WERI-Rb-1 (cell line): Measurements from ENCODE around the gene ODF2.
A peak's percentile ranks its signal among the peaks of the same experiment; 100 is the strongest.

Experiments
- DNase-seq: peaks from one replicate; pipeline ENCODE4 v3.0.0-alpha.2; 2020
- H3K27ac ChIP-seq: fragments of 250-450 bp; sonication (Bioruptor Pico); 2 replicates; pipeline ENCODE4 v1.5.1; 2020; ENCODE audit warnings: mild to moderate bottlenecking, moderate library complexity
- H3K27me3 ChIP-seq: fragments of 250-450 bp; sonication (Bioruptor Pico); 2 replicates; pipeline ENCODE4 v1.5.1; 2021; ENCODE audit warnings: mild to moderate bottlenecking, low read depth, moderate library complexity; ENCODE audit not compliant: insufficient read depth, severe bottlenecking
- H3K36me3 ChIP-seq: fragments of 250-450 bp; sonication (Bioruptor Pico); 2 replicates; pipeline ENCODE4 v1.5.1; 2020; ENCODE audit warnings: mild to moderate bottlenecking, moderate library complexity
- H3K4me3 ChIP-seq: 2 replicates; pipeline ENCODE4 v1.5.1; 2011; ENCODE audit warnings: low read depth, mild to moderate bottlenecking, control low read depth, low read length
- H3K9me3 ChIP-seq: fragments of 250-450 bp; sonication (Bioruptor Pico); 2 replicates; pipeline ENCODE4 v1.5.1; 2021; ENCODE audit warnings: mild to moderate bottlenecking, moderate library complexity; ENCODE audit not compliant: severe bottlenecking
- CTCF ChIP-seq: IDR thresholded peaks from 2 replicates; pipeline ENCODE4 v1.5.1; 2011; ENCODE audit warnings: low read depth, mild to moderate bottlenecking, control low read depth, inconsistent platforms, low read length

ODF2 gene

GRCh38 chr9:128455849-128456612, at the start of gene ODF2:
Gene ODF2 (plus strand): TSS chr9:128456006. CDS start chr9:128456092, 86 bp downstream.
- Histone ChIP-seq H3K36me3 (peaks cover 24% of the 10 kb centered on the region), H3K27ac (peak within 1 kb of the TSS; percentile 86), H3K9me3 (no peaks in the 10 kb centered on the region), H3K27me3 (no peaks in the 10 kb centered on the region), H3K4me3 (peak within 1 kb of the TSS; percentile 78)
- peak; percentile 100 for DNase-seq
- no peak for TF ChIP-seq CTCF

GRCh38 chr9:128406848-128407391, 48.9 kb upstream of the ODF2 start:
- Histone ChIP-seq H3K27me3 (no peaks in the 10 kb centered on the region), H3K4me3 (no peak overlapping the region), H3K36me3 (no peaks in the 10 kb centered on the region), H3K27ac (no peak overlapping the region), H3K9me3 (no peaks in the 10 kb centered on the region)
- TF ChIP-seq CTCF, result no peak
- DNase-seq, result no peak

GRCh38 chr9:128408963-128409431, 46.8 kb upstream of the ODF2 start:
- no peaks in the 10 kb centered on the region for H3K27me3 ChIP-seq
- TF ChIP-seq CTCF, result no peak
- no peak overlapping the region for H3K4me3 ChIP-seq
- DNase-seq, result no peak
- no peaks in the 10 kb centered on the region for H3K36me3 ChIP-seq
- no peak overlapping the region for H3K27ac ChIP-seq
- H3K9me3 ChIP-seq, result no peaks in the 10 kb centered on the region

GRCh38 chr9:128409450-128409849, 46.4 kb upstream of the ODF2 start:
- no peak for DNase-seq
- Histone ChIP-seq H3K27ac (no peak overlapping the region; the same call in 1 of the 2 replicates), H3K9me3 (no peaks in the 10 kb centered on the region), H3K36me3 (no peaks in the 10 kb centered on the region), H3K27me3 (no peaks in the 10 kb centered on the region), H3K4me3 (no peak overlapping the region)
- TF ChIP-seq CTCF, result no peak

GRCh38 chr9:128409978-128410377, 45.8 kb upstream of the ODF2 start:
- Histone ChIP-seq H3K27ac (peak overlapping the region; percentile 15), H3K36me3 (no peaks in the 10 kb centered on the region), H3K27me3 (no peaks in the 10 kb centered on the region), H3K4me3 (no peak overlapping the region), H3K9me3 (no peaks in the 10 kb centered on the region)
- TF ChIP-seq CTCF, result peak; percentile 51
- DNase-seq, result peak; percentile 60
